ENCODE results near the gene MFSD2B. TPM values are rescaled to one million over a fixed set of nuclear protein-coding genes. Genes with fewer than 3 reads are reported as not detected.

MFSD2B gene
- total RNA-seq, 4 donors from 2014 or later = 1.6 TPM; not detected in 3

GRCh38 chr2:24050041-24050979 lies 40.4 kb downstream of the MFSD2B start:
- H3K4me1 ChIP-seq = peaks cover 33% of the 10 kb centered on the region
- no peaks in the 10 kb centered on the region for H3K9me3 ChIP-seq
- no peak for TF ChIP-seq CTCF (IDR thresholded peaks at IDR 0.05)
- no peak for TF ChIP-seq POLR2AphosphoS5 (IDR thresholded peaks at IDR 0.05)
- H3K27ac ChIP-seq = no peak overlapping the region
- DNase-seq (ENCODE audit: low spot score in 2 of 2) = peak in 1 of 2 donors; percentile 69
- peak overlapping the region; percentile 69 for H3K4me3 ChIP-seq
- H3K27me3 ChIP-seq = no peaks in the 10 kb centered on the region
- no peaks in the 10 kb centered on the region for H3K36me3 ChIP-seq
- 18% methylated on average over 11 of the region's 47 CpGs for WGBS

GRCh38 chr2:24051833-24052232 lies 41.9 kb downstream of the MFSD2B start:
- H3K36me3 ChIP-seq = no peaks in the 10 kb centered on the region
- no peaks in the 10 kb centered on the region for H3K27me3 ChIP-seq
- WGBS = 78% methylated on average over 8 of the region's 8 CpGs
- H3K4me3 ChIP-seq = no peak overlapping the region
- H3K4me1 ChIP-seq = peaks cover 23% of the 10 kb centered on the region
- TF ChIP-seq CTCF (IDR thresholded peaks at IDR 0.05) = no peak
- TF ChIP-seq EP300 (IDR thresholded peaks at IDR 0.05) = no peak
- TF ChIP-seq POLR2A (IDR thresholded peaks at IDR 0.05) = no peak
- no peak for TF ChIP-seq POLR2AphosphoS5 (IDR thresholded peaks at IDR 0.05)
- H3K9me3 ChIP-seq = no peaks in the 10 kb centered on the region
- DNase-seq (ENCODE audit: low spot score in 2 of 2) = no peak
- no peak overlapping the region for H3K27ac ChIP-seq

GRCh38 chr2:24052951-24053350 lies 43.1 kb downstream of the MFSD2B start:
- 85% methylated on average over 1 of the region's 1 CpG for WGBS
- no peaks in the 10 kb centered on the region for H3K9me3 ChIP-seq
- no peak for TF ChIP-seq POLR2A (IDR thresholded peaks at IDR 0.05)
- no peak for TF ChIP-seq CTCF (IDR thresholded peaks at IDR 0.05)
- TF ChIP-seq EP300 (IDR thresholded peaks at IDR 0.05) = no peak
- no peak for TF ChIP-seq POLR2AphosphoS5 (IDR thresholded peaks at IDR 0.05)

GRCh38 chr2:24054366-24055010 lies 44.6 kb downstream of the MFSD2B start:
- WGBS = 79% methylated on average over 6 of the region's 8 CpGs
- no peak for DNase-seq (ENCODE audit: low spot score in 2 of 2)
- TF ChIP-seq CTCF (IDR thresholded peaks at IDR 0.05) (no peak), POLR2AphosphoS5 (IDR thresholded peaks at IDR 0.05) (no peak)
- H3K4me3 ChIP-seq = no peak overlapping the region
- H3K36me3 ChIP-seq = no peaks in the 10 kb centered on the region
- no peaks in the 10 kb centered on the region for H3K27me3 ChIP-seq
- no peak overlapping the region for H3K27ac ChIP-seq
- no peaks in the 10 kb centered on the region for H3K9me3 ChIP-seq
- peaks cover 12% of the 10 kb centered on the region for H3K4me1 ChIP-seq

More at GRCh38 chr2:24052951-24053350, 43.1 kb downstream of the MFSD2B start:
- Histone ChIP-seq H3K4me3 (no peak overlapping the region), H3K27me3 (no peaks in the 10 kb centered on the region), H3K27ac (no peak overlapping the region), H3K36me3 (no peaks in the 10 kb centered on the region), H3K4me1 (peaks cover 22% of the 10 kb centered on the region)
- no peak for DNase-seq (ENCODE audit: low spot score in 2 of 2)

- Histone ChIP-seq H3K27me3 (no peaks in the 10 kb centered on the region), H3K4me3 (no peak overlapping the region)
- 94% methylated on average over 6 of the region's 6 CpGs for WGBS
These were observed 45.9 kb downstream of the MFSD2B start for GRCh38 chr2:24055750-24056149.

More at GRCh38 chr2:24055750-24056149, 45.9 kb downstream of the MFSD2B start:
- Histone ChIP-seq H3K27ac (no peak overlapping the region), H3K9me3 (no peaks in the 10 kb centered on the region), H3K36me3 (no peaks in the 10 kb centered on the region), H3K4me1 (no peaks in the 10 kb centered on the region)
- TF ChIP-seq POLR2AphosphoS5 (IDR thresholded peaks at IDR 0.05) = no peak
- no peak for TF ChIP-seq CTCF (IDR thresholded peaks at IDR 0.05)
- TF ChIP-seq POLR2A (IDR thresholded peaks at IDR 0.05) = no peak
- no peak for TF ChIP-seq EP300 (IDR thresholded peaks at IDR 0.05)
- DNase-seq (ENCODE audit: low spot score in 2 of 2) = no peak

Data from suprapubic skin (tissue), 4 donors.